ENCODE results near the gene PRPF19.

The PRPF19 gene

DNA sequence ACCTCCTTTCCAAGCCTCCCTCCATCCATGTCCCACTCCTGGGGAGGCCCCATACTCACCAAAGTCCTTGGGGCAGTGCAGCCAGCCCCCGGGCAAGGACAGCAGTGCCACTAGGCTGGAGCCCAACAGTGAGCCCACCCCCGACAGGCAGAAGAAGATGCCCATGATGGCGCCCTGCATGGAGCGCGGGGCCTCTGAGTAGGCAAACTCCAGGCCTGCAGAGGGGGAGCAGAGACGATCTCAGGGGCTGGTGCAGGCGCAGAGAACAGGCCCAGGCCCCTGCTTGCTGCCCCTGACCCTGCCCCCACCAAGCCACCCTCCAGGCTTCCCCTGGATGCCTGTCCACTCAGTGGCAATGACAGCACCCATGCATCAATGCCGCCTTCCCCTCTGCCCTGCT, 31.4 kb upstream of the PRPF19 start:
- DNase-seq (ENCODE audit: low read depth, low spot score): no peak

GRCh38 chr11:60937144-60937527, 30.8 kb upstream of the PRPF19 start:
- no peak for DNase-seq (ENCODE audit: low read depth, low spot score)

GRCh38 chr11:60936467-60937143, 30.2 kb upstream of the PRPF19 start:
- no peak for DNase-seq (ENCODE audit: low read depth, low spot score)

DNA sequence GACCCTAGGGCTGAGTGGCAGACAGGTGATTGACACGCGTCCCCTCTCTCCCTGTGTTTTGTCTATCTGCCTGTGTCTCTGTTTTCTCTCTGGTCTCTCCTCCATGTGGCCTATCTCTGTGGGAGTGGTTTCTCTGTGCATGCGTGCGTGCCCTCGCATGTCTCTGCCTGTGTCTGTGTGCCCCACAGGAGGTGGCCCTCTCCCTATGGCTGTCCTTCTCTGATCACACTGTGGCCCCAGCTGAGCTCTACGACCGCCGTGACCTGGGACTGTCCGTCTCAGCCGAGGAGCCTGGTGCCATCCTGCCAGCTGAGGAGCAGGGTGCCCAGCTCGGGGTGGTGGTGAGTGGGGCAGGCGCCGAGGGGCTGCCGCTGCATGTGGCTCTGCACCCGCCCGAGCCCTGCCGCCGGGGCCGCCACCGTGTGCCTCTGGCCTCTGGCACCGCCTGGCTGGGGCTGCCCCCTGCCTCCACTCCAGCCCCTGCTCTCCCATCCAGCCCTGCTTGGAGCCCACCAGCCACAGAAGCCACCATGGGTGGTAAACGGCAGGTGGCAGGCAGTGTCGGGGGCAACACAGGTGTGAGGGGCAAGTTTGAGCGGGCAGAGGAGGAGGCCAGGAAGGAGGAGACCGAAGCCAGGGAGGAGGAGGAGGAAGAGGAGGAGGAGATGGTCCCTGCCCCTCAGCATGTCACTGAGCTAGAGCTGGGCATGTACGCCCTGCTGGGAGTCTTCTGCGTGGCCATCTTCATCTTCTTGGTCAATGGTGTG, 29.5 kb upstream of the PRPF19 start:
- no peak for DNase-seq (ENCODE audit: low read depth, low spot score)

GRCh38 chr11:60934790-60935605, 28.6 kb upstream of the PRPF19 start:
- no peak for DNase-seq (ENCODE audit: low read depth, low spot score)

GRCh38 chr11:60934124-60934789, 27.9 kb upstream of the PRPF19 start:
- DNase-seq (ENCODE audit: low read depth, low spot score): no peak

GRCh38 chr11:60933416-60934123, 27.2 kb upstream of the PRPF19 start:
- DNase-seq (ENCODE audit: low read depth, low spot score): no peak

DNA sequence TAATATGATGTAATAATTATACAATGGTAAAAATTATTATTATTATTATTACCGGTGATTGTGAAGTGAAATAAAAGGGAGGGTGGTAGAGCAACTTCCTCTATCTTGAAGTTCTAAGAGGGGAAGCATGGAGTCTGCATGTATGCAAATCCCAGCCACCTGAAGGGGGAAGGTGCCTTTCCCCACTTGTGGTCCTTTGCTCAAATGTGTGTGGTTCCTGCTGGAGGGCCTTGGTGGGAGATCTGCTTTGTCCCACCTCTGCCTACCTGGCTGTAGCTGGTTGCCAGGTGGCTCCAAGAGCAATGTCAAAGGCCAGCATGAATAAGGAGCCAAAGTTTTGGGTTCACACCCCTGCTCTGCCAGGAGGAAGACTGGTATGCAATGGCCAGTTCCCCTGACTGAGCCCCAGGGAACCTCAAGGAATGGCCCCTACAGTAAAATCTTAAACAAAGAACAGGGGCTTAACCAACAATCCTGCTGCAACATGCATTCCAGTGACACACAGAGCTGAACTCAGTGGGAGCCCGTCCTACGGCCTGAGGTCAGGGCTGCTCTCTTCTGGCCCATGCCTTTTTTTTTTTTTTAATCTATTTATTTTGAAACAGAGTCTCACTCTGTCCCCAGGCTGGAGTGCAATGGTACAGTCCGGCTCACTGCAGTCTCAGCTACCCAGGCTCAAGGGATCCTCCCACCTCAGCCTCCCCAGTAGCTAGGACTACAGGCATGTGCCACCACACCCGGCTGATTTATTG, 26.4 kb upstream of the PRPF19 start:
- no peak for DNase-seq (ENCODE audit: low read depth, low spot score)

DNA sequence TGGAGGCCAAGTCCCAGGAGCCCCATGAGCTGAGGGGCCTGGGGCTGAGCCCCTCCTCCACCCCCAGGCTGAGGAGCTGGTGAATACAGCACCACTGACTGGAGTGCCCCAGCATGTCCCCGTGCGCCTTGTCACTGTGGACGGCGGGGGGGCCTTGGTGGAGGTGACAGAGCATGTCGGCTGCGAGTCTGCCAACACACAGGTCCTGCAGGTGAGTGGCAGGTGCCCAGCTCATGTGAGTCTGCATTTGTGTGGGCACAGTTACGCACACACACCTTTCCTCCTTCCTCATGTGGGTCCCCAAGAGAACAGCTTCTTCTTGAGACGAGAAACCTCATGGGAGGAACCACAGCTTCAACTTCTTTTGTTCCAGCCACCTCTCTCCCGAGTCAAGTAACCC, 25.5 kb upstream of the PRPF19 start:
- DNase-seq (ENCODE audit: low read depth, low spot score): no peak

GRCh38 chr11:60930394-60930793, 24.0 kb upstream of the PRPF19 start:
- DNase-seq (ENCODE audit: low read depth, low spot score): no peak

DNA sequence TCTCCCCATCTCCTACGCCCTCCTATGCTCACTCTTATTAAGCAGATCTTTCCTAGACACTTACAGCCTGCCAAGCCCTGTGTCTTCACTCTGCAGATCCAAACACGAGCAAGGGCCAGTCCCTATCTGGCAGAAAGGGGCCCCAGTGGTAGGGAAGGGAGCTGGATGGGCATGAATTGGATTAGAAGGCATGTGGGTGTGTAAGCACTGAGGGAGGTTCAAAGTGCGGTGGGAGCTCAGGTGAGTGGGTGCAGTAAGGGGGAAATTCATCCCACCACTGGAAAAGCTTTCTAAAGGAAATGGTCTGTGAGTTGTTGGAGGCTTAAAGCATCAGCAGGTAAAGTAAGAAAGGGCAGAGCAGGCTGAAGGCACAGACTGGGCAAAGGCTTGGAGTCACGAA, 23.4 kb upstream of the PRPF19 start:
- DNase-seq (ENCODE audit: low read depth, low spot score): no peak

GRCh38 chr11:60928563-60929001, 22.2 kb upstream of the PRPF19 start:
- DNase-seq (ENCODE audit: low read depth, low spot score): no peak

DNA sequence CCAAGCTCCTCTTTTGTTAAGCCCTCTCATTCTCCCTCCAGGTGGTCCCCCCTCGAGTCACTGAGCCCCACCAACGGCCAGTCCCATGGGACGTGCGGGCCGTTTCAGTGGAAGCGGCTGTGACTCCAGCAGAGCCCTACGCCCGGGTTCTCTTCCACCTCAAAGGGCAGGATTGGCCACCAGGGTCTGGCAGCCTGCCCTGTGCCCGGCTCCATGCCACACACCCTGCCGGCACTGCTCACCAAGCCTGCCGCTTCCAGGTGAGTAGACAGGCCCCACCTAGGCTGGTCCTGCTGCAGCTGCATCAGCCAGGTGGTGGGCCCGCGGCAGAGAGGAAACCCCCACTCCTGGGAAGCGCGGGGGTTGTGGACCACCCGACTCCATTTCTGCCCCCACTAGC, 21.2 kb upstream of the PRPF19 start:
- no peak for DNase-seq (ENCODE audit: low read depth, low spot score)

- no peak for DNase-seq (ENCODE audit: low read depth, low spot score)
Observed at GRCh38 chr11:60927061-60927592, 20.7 kb upstream of the PRPF19 start.

GRCh38 chr11:60926500-60926899, 20.1 kb upstream of the PRPF19 start:
- DNase-seq (ENCODE audit: low read depth, low spot score): no peak

DNA sequence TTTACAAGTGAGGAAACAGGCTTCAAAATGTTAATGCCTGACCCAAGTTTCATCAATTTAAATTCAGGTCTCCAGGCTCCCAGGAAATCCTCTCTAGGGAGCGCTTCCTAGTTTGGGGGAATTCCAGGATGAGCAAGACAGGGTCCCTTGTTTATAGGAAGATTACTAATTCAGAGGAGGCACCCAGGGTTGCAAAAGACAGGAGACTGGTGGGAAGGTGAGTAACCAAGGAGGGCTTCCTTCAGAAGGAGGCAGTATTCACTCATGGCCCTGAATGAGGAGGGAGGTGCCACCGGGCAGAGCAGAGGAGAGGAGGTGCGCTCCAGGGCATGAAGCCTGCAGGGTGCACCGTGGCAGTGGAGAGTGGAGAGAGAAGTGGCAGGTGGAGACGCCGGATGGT, 19.5 kb upstream of the PRPF19 start:
- no peak for DNase-seq (ENCODE audit: low read depth, low spot score)

- no peak for DNase-seq (ENCODE audit: low read depth, low spot score)
Observed at GRCh38 chr11:60924906-60925853, 18.8 kb upstream of the PRPF19 start.

GRCh38 chr11:60924110-60924905, 17.9 kb upstream of the PRPF19 start, which contains the start of gene TMEM132A:
TMEM132A (plus strand) TSS chr11:60924460; CDS start chr11:60924634, 174 bp downstream.
- DNase-seq (ENCODE audit: low read depth, low spot score): no peak

All from activated CD4-positive, CD25-positive, alpha-beta regulatory T cell treated with anti-CD3 and anti-CD28 coated beads, Interleukin-2, amount 50 U/mL, for 16 hours (primary cell).